K562 (cell line): Measurements from ENCODE around the gene AKT1S1. TPM values are rescaled to one million over a fixed set of nuclear protein-coding genes. Genes with fewer than 3 reads are reported as not detected.

Experiments
- ARHGAP35 ChIP-seq: fragments of 450-650 bp; IDR thresholded peaks from 2 replicates; pipeline ENCODE4 v1.6.1; 2018; ENCODE audit not compliant: partially characterized antibody
- HDAC1 ChIP-seq, 2 experiments: fragments of 450-650 bp; IDR thresholded peaks; 2 replicates each; pipeline ENCODE4 v1.6.1; 2016 to 2017; ENCODE audit warnings: inconsistent platforms in 1 of 2, mild to moderate bottlenecking in 1 of 2, moderate library complexity in 1 of 2
- KAT7 ChIP-seq: sonication (generic); formaldehyde crosslinking; IDR thresholded peaks from 2 replicates; pipeline ENCODE4 v1.8.0; 2022; ENCODE audit warnings: missing genetic modification reagents, mild to moderate bottlenecking, borderline replicate concordance
- KDM1A ChIP-seq, 2 experiments: fragments of 450-650 bp; IDR thresholded peaks; 2 replicates each; pipeline ENCODE4 v1.6.1; 2016; ENCODE audit warnings: mild to moderate bottlenecking in 2 of 2
- KDM2B ChIP-seq: fragments of 250-450 bp; sonication (Bioruptor Pico); IDR thresholded peaks from 2 replicates; pipeline ENCODE4 v1.8.0; 2021; ENCODE audit warnings: mild to moderate bottlenecking, moderate library complexity
- KDM4B ChIP-seq, 2 experiments: fragments of 450-650 bp in 1 of 2; sonication (generic) in 1 of 2; IDR thresholded peaks; 2 replicates each; pipeline ENCODE4 v1.6.1; 2016 to 2017; ENCODE audit warnings: borderline replicate concordance in 2 of 2, antibody characterized with exemption in 1 of 2, low read depth in 1 of 2, mild to moderate bottlenecking in 1 of 2
- L3MBTL2 ChIP-seq: fragments of 450-650 bp; IDR thresholded peaks from 2 replicates; pipeline ENCODE4 v1.6.1; 2016; ENCODE audit warnings: mild to moderate bottlenecking, moderate library complexity
- MTA1 ChIP-seq: fragments of 450-650 bp; IDR thresholded peaks from 2 replicates; pipeline ENCODE4 v1.6.1; 2017; ENCODE audit warnings: borderline replicate concordance
- NR2C1 ChIP-seq, 2 experiments: fragments of 450-650 bp; IDR thresholded peaks; 2 replicates each; pipeline ENCODE4 v1.6.1; 2017; ENCODE audit warnings: mild to moderate bottlenecking in 2 of 2, antibody characterized with exemption in 1 of 2, inconsistent platforms in 1 of 2, missing compliant biosample characterization in 1 of 2, missing genetic modification characterization in 1 of 2
- POLR2G ChIP-seq: fragments of 200-400 bp; formaldehyde crosslinking; IDR thresholded peaks from 2 replicates; pipeline ENCODE4 v1.6.1; 2017; ENCODE audit warnings: low read depth, mild to moderate bottlenecking, antibody characterized with exemption, low read length, moderate library complexity
- PURB ChIP-seq: sonication (generic); formaldehyde crosslinking; IDR thresholded peaks from 2 replicates; pipeline ENCODE4 v1.9.0; 2021; ENCODE audit warnings: low read depth, mild to moderate bottlenecking, missing genetic modification reagents
- RNF2 ChIP-seq: sonication (generic); IDR thresholded peaks from 2 replicates; pipeline ENCODE4 v1.6.1; 2016
- ZNF134 ChIP-seq: fragments of 250-450 bp; sonication (Bioruptor Pico); conservative IDR thresholded peaks from 2 replicates; pipeline ENCODE4 v1.4.0; 2020
- ZNF174 ChIP-seq: fragments of 250-450 bp; sonication (Bioruptor Pico); IDR thresholded peaks from 2 replicates; pipeline ENCODE4 v1.4.0; 2020; ENCODE audit warnings: mild to moderate bottlenecking
- ZNF431 ChIP-seq: sonication (generic); formaldehyde crosslinking; IDR thresholded peaks from 2 replicates; pipeline ENCODE4 v1.8.0; 2022; ENCODE audit warnings: mild to moderate bottlenecking, missing genetic modification reagents
- ZNF445 ChIP-seq: fragments of 250-450 bp; sonication (Bioruptor Pico); IDR thresholded peaks from 2 replicates; pipeline ENCODE4 v1.4.0; 2020; ENCODE audit warnings: low read depth, mild to moderate bottlenecking, moderate library complexity
- polyA plus RNA-seq, 8 experiments: library from polyadenylated mRNA; depleted of rRNA in 4 of 8; stranded (reverse) in 5 of 8; unstranded in 3 of 8; fragments of >200 nt; fragmentation: Nextera tagmentation in 2 of 8; fragmentation: Illumina TruSeq in 1 of 8; extraction: Ambion mirVana in 2 of 8; extraction: Trizol in 1 of 8; gene quantifications; 2 replicates each; pipeline versions ENCODE4 v1.2.1 to v1.2.3, GENCODE V29; 2011 to 2014; ENCODE audit warnings: inconsistent platforms in 1 of 8, missing spikeins in 1 of 8
- total RNA-seq, 7 experiments: library from RNA; depleted of rRNA in 6 of 7; stranded (reverse); fragments of >200 nt in 6 of 7; fragmentation: Illumina TruSeq in 2 of 7; extraction: Trizol in 2 of 7; gene quantifications; 2 replicates each; pipeline versions ENCODE4 v1.2.1 to v1.2.3, GENCODE V29; 2011 to 2021; ENCODE audit warnings: low replicate concordance in 1 of 7
- TF ChIP-seq, protein P1 (sequence below): fragments of 250-450 bp; sonication (Bioruptor Pico); IDR thresholded peaks from 2 replicates; pipeline ENCODE4 v1.5.0; 2021
- TF ChIP-seq, protein P2 (sequence below), 2 experiments: IDR thresholded peaks; 2 replicates each; pipeline ENCODE4 v1.6.1; 2011; ENCODE audit warnings: borderline replicate concordance in 1 of 2, control low read depth in 1 of 2, low read depth in 1 of 2, low read length in 1 of 2, mild to moderate bottlenecking in 1 of 2, mixed read lengths in 1 of 2, moderate library complexity in 1 of 2; ENCODE audit not compliant: insufficient read depth in 1 of 2, insufficient read length in 1 of 2, poor library complexity in 1 of 2, severe bottlenecking in 1 of 2; ENCODE audit errors: extremely low read depth in 1 of 2
- TF ChIP-seq, protein P3 (sequence below), 2 experiments: fragments of 450-650 bp in 1 of 2; sonication (generic) in 1 of 2; formaldehyde crosslinking; conservative IDR thresholded peaks; 2 replicates each; pipeline versions ENCODE4 v1.4.0 to v1.8.1; 2020 to 2022; ENCODE audit warnings: mild to moderate bottlenecking in 1 of 2, missing genetic modification reagents in 1 of 2

The AKT1S1 gene
- total and polyA plus RNA-seq, 9 of the 15 experiments (the other 6 are each of a cell fraction or from before 2014, with no cell fraction given), result 1.2 to 50.3 (median 17.1) TPM

- TF ChIP-seq MTA1, result peak; percentile 80
- no peak for TF ChIP-seq ARHGAP35
- no peak for TF ChIP-seq ZNF134 (CRISPR knock-in tag)
- no peak for TF ChIP-seq ZNF431 (CRISPR knock-in tag)
- TF ChIP-seq KDM1A (IDR thresholded peaks at IDR 0.05), result no peak
- TF ChIP-seq PURB (CRISPR knock-in tag), result no peak
- TF ChIP-seq POLR2G, result peak; percentile 87
- TF ChIP-seq, protein P1, sequence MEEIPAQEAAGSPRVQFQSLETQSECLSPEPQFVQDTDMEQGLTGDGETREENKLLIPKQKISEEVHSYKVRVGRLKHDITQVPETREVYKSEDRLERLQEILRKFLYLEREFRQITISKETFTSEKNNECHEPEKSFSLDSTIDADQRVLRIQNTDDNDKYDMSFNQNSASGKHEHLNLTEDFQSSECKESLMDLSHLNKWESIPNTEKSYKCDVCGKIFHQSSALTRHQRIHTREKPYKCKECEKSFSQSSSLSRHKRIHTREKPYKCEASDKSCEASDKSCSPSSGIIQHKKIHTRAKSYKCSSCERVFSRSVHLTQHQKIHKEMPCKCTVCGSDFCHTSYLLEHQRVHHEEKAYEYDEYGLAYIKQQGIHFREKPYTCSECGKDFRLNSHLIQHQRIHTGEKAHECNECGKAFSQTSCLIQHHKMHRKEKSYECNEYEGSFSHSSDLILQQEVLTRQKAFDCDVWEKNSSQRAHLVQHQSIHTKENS (CRISPR knock-in tag), result no peak
- TF ChIP-seq L3MBTL2, result peak; percentile 74
- TF ChIP-seq, protein P2, sequence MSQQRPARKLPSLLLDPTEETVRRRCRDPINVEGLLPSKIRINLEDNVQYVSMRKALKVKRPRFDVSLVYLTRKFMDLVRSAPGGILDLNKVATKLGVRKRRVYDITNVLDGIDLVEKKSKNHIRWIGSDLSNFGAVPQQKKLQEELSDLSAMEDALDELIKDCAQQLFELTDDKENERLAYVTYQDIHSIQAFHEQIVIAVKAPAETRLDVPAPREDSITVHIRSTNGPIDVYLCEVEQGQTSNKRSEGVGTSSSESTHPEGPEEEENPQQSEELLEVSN (IDR thresholded peaks at IDR 0.05; ENCODE audit: borderline replicate concordance in 1 of 2, extremely low read depth in 1 of 2, insufficient read depth in 1 of 2, insufficient read length in 1 of 2, low read depth in 1 of 2, low read length in 1 of 2, poor library complexity in 1 of 2, severe bottlenecking in 1 of 2), result peak in 1 of 2 experiments; percentile 51
- peak in 1 of 2 experiments; percentile 79; a peak in 2 of 4 replicates for TF ChIP-seq HDAC1 (IDR thresholded peaks at IDR 0.05)
- TF ChIP-seq ZNF445, result no peak
- TF ChIP-seq RNF2, result peak; percentile 63; the same call in 1 of the 2 replicates
- no peak for TF ChIP-seq KDM2B (CRISPR knock-in tag)
- TF ChIP-seq, protein P3, sequence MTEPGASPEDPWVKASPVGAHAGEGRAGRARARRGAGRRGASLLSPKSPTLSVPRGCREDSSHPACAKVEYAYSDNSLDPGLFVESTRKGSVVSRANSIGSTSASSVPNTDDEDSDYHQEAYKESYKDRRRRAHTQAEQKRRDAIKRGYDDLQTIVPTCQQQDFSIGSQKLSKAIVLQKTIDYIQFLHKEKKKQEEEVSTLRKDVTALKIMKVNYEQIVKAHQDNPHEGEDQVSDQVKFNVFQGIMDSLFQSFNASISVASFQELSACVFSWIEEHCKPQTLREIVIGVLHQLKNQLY (CRISPR knock-in tag; conservative IDR thresholded peaks at IDR 0.05), result 0 out of 4 replicates have a peak, but pooled peaks of 1 of the 2 experiments have one; percentile 36
- TF ChIP-seq NR2C1 (IDR thresholded peaks at IDR 0.05), result no peak
- TF ChIP-seq NR2C1 (tag; IDR thresholded peaks at IDR 0.05), result peak; percentile 69
- TF ChIP-seq KAT7 (CRISPR knock-in tag), result no peak
- no peak for TF ChIP-seq ZNF174 (CRISPR knock-in tag)
- no peak for TF ChIP-seq KDM4B (IDR thresholded peaks at IDR 0.05; ENCODE audit: borderline replicate concordance in 2 of 2, low read depth in 1 of 2)
Observed at GRCh38 chr19:49850487-49851342, 26.4 kb downstream of the AKT1S1 start, which contains the start of gene PTOV1 (continued).
